ENCODE measurements around the gene RAMACL. TPM values are rescaled to one million over a fixed set of nuclear protein-coding genes. Genes with fewer than 3 reads are reported as not detected.

RAMACL gene
- total RNA-seq, 1 donor from 2014 or later, result 0.70 TPM

- no peak overlapping the region for H3K4me3 Mint-ChIP-seq
- H3K27ac Mint-ChIP-seq (ENCODE audit: unreplicated experiment), result no peak overlapping the region
- H3K9me3 Mint-ChIP-seq, result no peaks in the 10 kb centered on the region
- no peaks in the 10 kb centered on the region for H3K36me3 Mint-ChIP-seq (ENCODE audit: low read depth)
- peaks cover 25% of the 10 kb centered on the region for H3K4me1 Mint-ChIP-seq
- no peak for DNase-seq (ENCODE audit: low read depth, low spot score)
- no peaks in the 10 kb centered on the region for H3K27me3 Mint-ChIP-seq (ENCODE audit: low read depth)
- TF ChIP-seq, protein P1, sequence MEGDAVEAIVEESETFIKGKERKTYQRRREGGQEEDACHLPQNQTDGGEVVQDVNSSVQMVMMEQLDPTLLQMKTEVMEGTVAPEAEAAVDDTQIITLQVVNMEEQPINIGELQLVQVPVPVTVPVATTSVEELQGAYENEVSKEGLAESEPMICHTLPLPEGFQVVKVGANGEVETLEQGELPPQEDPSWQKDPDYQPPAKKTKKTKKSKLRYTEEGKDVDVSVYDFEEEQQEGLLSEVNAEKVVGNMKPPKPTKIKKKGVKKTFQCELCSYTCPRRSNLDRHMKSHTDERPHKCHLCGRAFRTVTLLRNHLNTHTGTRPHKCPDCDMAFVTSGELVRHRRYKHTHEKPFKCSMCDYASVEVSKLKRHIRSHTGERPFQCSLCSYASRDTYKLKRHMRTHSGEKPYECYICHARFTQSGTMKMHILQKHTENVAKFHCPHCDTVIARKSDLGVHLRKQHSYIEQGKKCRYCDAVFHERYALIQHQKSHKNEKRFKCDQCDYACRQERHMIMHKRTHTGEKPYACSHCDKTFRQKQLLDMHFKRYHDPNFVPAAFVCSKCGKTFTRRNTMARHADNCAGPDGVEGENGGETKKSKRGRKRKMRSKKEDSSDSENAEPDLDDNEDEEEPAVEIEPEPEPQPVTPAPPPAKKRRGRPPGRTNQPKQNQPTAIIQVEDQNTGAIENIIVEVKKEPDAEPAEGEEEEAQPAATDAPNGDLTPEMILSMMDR (conservative IDR thresholded peaks at IDR 0.05), result no peak
These were observed 3.5 kb upstream of the RAMACL start for GRCh38 chr6:166589786-166590574.

DNA sequence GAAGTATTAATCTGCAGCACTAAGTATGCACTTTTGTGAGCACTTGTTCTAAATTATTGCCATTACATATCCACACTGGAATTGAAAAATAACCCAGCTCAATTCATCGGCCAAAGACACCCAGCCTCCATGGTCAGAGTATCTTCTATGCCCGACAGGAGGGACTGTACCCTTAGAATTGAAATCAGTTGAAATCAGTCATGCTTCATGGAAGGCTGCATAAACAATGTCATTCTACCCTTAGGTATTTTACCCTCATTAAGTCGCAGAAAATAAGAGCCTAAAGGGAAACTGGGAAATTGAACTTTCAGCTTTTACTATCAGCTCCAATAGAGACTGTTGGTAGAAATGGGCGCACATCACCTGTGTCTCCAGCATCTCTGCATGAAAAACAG is 2.9 kb upstream of the RAMACL start:
- Mint-ChIP-seq H3K27me3 (ENCODE audit: low read depth) (no peaks in the 10 kb centered on the region), H3K36me3 (ENCODE audit: low read depth) (no peaks in the 10 kb centered on the region), H3K4me1 (peaks cover 25% of the 10 kb centered on the region), H3K27ac (ENCODE audit: unreplicated experiment) (no peak overlapping the region), H3K4me3 (no peak overlapping the region), H3K9me3 (peaks cover under 1% of the 10 kb centered on the region)
- DNase-seq (ENCODE audit: low read depth, low spot score), result no peak
- TF ChIP-seq, protein P1 (conservative IDR thresholded peaks at IDR 0.05), result no peak

GRCh38 chr6:166588691-166589336 is 2.3 kb upstream of the RAMACL start:
- TF ChIP-seq, protein P1 (conservative IDR thresholded peaks at IDR 0.05), result no peak
- no peaks in the 10 kb centered on the region for H3K27me3 Mint-ChIP-seq (ENCODE audit: low read depth)
- H3K4me3 Mint-ChIP-seq, result no peak overlapping the region
- no peak for DNase-seq (ENCODE audit: low read depth, low spot score)
- H3K4me1 Mint-ChIP-seq, result peaks cover 25% of the 10 kb centered on the region
- peaks cover 2% of the 10 kb centered on the region for H3K9me3 Mint-ChIP-seq
- H3K36me3 Mint-ChIP-seq (ENCODE audit: low read depth), result peaks cover 3% of the 10 kb centered on the region
- H3K27ac Mint-ChIP-seq (ENCODE audit: unreplicated experiment), result no peak overlapping the region

DNA sequence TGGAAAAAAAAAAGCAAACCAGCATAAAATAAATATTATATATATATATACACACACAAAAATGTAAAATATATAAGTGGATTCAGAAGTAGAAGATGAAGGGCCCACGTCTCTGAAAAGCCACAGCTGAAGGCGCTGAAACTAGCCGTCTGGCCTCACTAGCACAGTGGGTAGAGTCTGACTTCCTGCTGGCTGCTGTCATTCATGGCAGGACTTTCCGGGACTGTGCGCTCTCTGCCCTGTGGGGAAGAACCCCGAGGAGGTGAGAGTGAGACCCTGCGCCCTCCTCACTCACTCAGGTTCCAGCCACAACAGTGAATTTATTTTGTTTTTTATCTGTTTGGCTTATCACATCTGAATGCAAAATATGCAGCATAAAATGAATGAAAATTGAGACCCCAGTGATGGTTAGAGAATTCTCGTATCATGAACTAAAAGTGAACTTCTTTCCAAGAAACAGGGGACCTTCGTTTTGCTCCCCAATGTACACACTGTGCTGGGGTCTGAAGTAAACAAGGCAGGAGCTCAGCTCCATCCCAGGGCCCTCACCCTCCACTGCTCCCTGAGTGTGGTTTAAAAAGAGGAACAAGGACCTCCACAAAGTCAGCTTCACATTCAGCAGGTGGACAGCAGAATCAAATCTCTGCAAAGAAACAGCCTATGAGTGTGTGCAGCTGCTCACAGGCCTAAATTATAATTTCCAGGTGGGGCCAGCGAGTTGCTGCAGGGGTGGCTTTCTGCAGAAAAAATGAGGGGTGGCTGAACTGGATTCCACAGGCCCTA is 1.3 kb upstream of the RAMACL start:
- H3K36me3 Mint-ChIP-seq (ENCODE audit: low read depth), result peaks cover 3% of the 10 kb centered on the region
- TF ChIP-seq, protein P1 (conservative IDR thresholded peaks at IDR 0.05), result no peak

DNA sequence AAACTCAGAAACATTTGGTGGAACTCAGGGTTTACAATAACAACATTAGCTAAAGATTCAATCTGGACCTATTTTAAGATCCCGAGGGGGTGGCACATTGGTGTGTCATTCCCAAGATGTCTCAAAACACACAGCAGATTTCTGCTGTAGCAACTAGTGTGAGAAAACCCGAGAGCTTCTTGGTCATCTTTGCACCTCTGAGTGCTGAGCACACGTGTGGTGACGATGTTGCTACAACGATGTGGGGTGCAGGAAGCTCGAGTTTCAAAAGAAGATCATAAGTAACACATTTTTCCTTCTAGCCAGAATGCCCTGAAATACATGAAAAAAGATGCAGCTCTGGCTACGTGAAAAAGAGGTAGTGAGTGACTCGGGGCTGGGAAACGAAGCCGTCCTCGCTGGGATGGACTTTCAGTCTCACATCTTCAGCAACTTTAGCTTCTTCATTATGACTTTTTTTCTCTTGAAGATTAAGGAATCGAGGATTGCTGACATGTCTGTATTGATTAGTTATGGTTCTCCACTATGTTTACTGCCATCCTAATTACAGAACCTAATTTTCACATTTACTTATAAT is 1.5 kb downstream of the RAMACL start:
- Mint-ChIP-seq H3K9me3 (peaks cover 2% of the 10 kb centered on the region), H3K36me3 (ENCODE audit: low read depth) (peaks cover 3% of the 10 kb centered on the region), H3K4me1 (peaks cover 19% of the 10 kb centered on the region), H3K27me3 (ENCODE audit: low read depth) (no peaks in the 10 kb centered on the region), H3K4me3 (no peak overlapping the region), H3K27ac (ENCODE audit: unreplicated experiment) (no peak overlapping the region)
- DNase-seq (ENCODE audit: low read depth, low spot score), result no peak
- TF ChIP-seq, protein P1 (conservative IDR thresholded peaks at IDR 0.05), result no peak

More for the DNA sequence above, 1.3 kb upstream of the RAMACL start:
- no peaks in the 10 kb centered on the region for H3K27me3 Mint-ChIP-seq (ENCODE audit: low read depth)
- no peak for DNase-seq (ENCODE audit: low read depth, low spot score)
- H3K4me1 Mint-ChIP-seq, result peaks cover 25% of the 10 kb centered on the region
- no peak overlapping the region for H3K27ac Mint-ChIP-seq (ENCODE audit: unreplicated experiment)
- H3K9me3 Mint-ChIP-seq, result peaks cover 2% of the 10 kb centered on the region
- no peak overlapping the region for H3K4me3 Mint-ChIP-seq

Measured in neural crest cell (in vitro differentiated cells).